GM12878 (cell line): Measurements from ENCODE around the gene TGM2. TPM values are rescaled to one million over a fixed set of nuclear protein-coding genes. Genes with fewer than 3 reads are reported as not detected.

Experiments
- ATAC-seq: fragments of 200-7000 bp; cut with Tn5 transposase; 3 replicates; pipeline ENCODE4 v1.9.1; 2020; ENCODE audit warnings: mild to moderate bottlenecking, moderate library complexity
- BruUV-seq: library from RNA; stranded (reverse); fragments of 400-500 nt; replicated peaks from 2 replicates; lab custom pipeline; 2021; lab: Mats Ljungman, UMichigan
- CTCF ChIA-PET: fragments of 300-600 bp; sonication (Branson Sonifier 250); formaldehyde crosslinking; extraction: SDS; loops from one replicate; lab custom pipeline; 2021; ENCODE audit warnings: inconsistent platforms; lab: Yijun Ruan, JAX
- POLR2A ChIA-PET: fragments of 350-600 bp; formaldehyde crosslinking; extraction: SDS; loops from one replicate; lab custom pipeline; 2021; ENCODE audit warnings: inconsistent platforms; lab: Charles Lee
- RAD21 ChIA-PET: fragments of 300-600 bp; sonication (Branson Sonifier 250); formaldehyde crosslinking; loops from one replicate; lab custom pipeline; 2023; ENCODE audit warnings: antibody characterized with exemption; ENCODE audit not compliant: unreplicated experiment; lab: Charles Lee
- SMC1A ChIA-PET: fragments of 300-600 bp; sonication (Branson Sonifier 250); formaldehyde crosslinking; loops from one replicate; lab custom pipeline; 2023; ENCODE audit not compliant: unreplicated experiment, uncharacterized antibody; lab: Charles Lee
- DNase-seq: peaks from one replicate; pipeline ENCODE4 v3.0.0-alpha.2; 2011; ENCODE audit warnings: low read depth, low spot score
- FAIRE-seq: peaks from 3 replicates; lab custom pipeline; 2011; peaks lifted over from hg19 to GRCh38; lab: Jason Lieb, UNC
- H2AFZ ChIP-seq: 2 replicates; pipeline ENCODE4 v1.6.0; 2011; ENCODE audit warnings: low read depth, low read length, control low read depth; ENCODE audit not compliant: control insufficient read depth
- H3K27ac ChIP-seq: 2 replicates; pipeline ENCODE4 v1.5.1; 2011; ENCODE audit warnings: control low read depth; ENCODE audit not compliant: control insufficient read depth, insufficient read depth
- H3K27me3 ChIP-seq, 2 experiments: replicated peaks in 1 of 2; 2 replicates each; pipeline versions ENCODE4 v1.6.0 to v1.6.1; 2011; ENCODE audit warnings: low read length in 1 of 2; ENCODE audit not compliant: control insufficient read depth in 2 of 2, insufficient read depth in 2 of 2
- H3K36me3 ChIP-seq, 2 experiments: 2 replicates each; pipeline ENCODE4 v1.5.1; 2011; ENCODE audit warnings: low read length in 1 of 2; ENCODE audit not compliant: control insufficient read depth in 2 of 2, insufficient read depth in 2 of 2
- H3K4me1 ChIP-seq: 2 replicates; pipeline ENCODE4 v1.6.1; 2011; ENCODE audit warnings: mild to moderate bottlenecking, low read length, moderate library complexity, mixed read lengths; ENCODE audit not compliant: control insufficient read depth, insufficient read depth
- H3K4me2 ChIP-seq: 2 replicates; pipeline ENCODE4 v1.6.0; 2011; ENCODE audit warnings: control low read depth; ENCODE audit not compliant: control insufficient read depth, insufficient read depth
- H3K4me3 ChIP-seq: fragments of 200-600 bp; sonication (generic); 2 replicates; pipeline ENCODE4 v1.5.1; 2016
- H3K79me2 ChIP-seq: 2 replicates; pipeline ENCODE4 v1.6.0; 2011; ENCODE audit warnings: low read length; ENCODE audit not compliant: control insufficient read depth, insufficient read depth
- H3K9ac ChIP-seq: 2 replicates; pipeline ENCODE4 v1.8.0; 2011; ENCODE audit warnings: low read length, control low read depth, mixed read lengths; ENCODE audit not compliant: control insufficient read depth, insufficient read depth
- H3K9me3 ChIP-seq: replicated peaks from 3 replicates; pipeline ENCODE4 v1.5.1; 2011; ENCODE audit warnings: mild to moderate bottlenecking, low read length; ENCODE audit not compliant: control insufficient read depth, insufficient read depth
- H4K20me1 ChIP-seq: 2 replicates; pipeline ENCODE4 v1.6.0; 2011; ENCODE audit not compliant: control insufficient read depth, insufficient read depth
- CEBPZ ChIP-seq: fragments of 150-350 bp; IDR thresholded peaks from 2 replicates; pipeline ENCODE4 v1.6.1; 2016; ENCODE audit warnings: low read depth, low read length
- NR2C1 ChIP-seq: fragments of 450-650 bp; IDR thresholded peaks from 2 replicates; pipeline ENCODE4 v1.6.1; 2017; ENCODE audit warnings: antibody characterized with exemption, mild to moderate bottlenecking, moderate library complexity
- SMAD1 ChIP-seq: fragments of 450-650 bp; IDR thresholded peaks from 2 replicates; pipeline ENCODE4 v1.6.1; 2018; ENCODE audit warnings: mild to moderate bottlenecking, low read depth; ENCODE audit not compliant: partially characterized antibody
- WGBS: methylation state at CpG from one replicate; pipeline ENCODE4 v1.1.6; 2016; ENCODE audit warnings: low lambda C conversion rate; ENCODE audit not compliant: insufficient replicate concordance, insufficient coverage; ENCODE audit errors: missing lambda C conversion rate; 5-methylcytosine and 5-hydroxymethylcytosine counted together
- in situ Hi-C: fragments of 300-500 bp; cut with MboI; formaldehyde crosslinking; loops from 9 replicates; pipeline ENCODE4 v1.14.3; 2018; ENCODE audit warnings: mixed read lengths
- intact Hi-C: fragments of 100-400 bp; cut with micrococcal nuclease; formaldehyde crosslinking; loops from one replicate; pipeline ENCODE4 v1.14.2; 2022; ENCODE audit not compliant: unreplicated experiment
- polyA plus RNA-seq, 11 experiments: library from polyadenylated mRNA; depleted of rRNA in 4 of 11; unstranded in 6 of 11; stranded (reverse) in 5 of 11; fragments of >200 nt; fragmentation: Nextera tagmentation in 4 of 11; fragmentation: Illumina TruSeq in 1 of 11; extraction: Ambion mirVana in 4 of 11; extraction: Trizol in 1 of 11; gene quantifications; 1 replicate in 1 of 11; 2 replicates in 10 of 11; pipeline versions ENCODE4 v1.2.1 to v1.2.3, GENCODE V29; 2011 to 2016; ENCODE audit warnings: inconsistent platforms in 2 of 11, missing spikeins in 2 of 11, low read depth in 1 of 11
- total RNA-seq, 4 experiments: library from RNA; depleted of rRNA in 3 of 4; stranded (reverse); fragments of >200 nt in 3 of 4; fragmentation: Illumina TruSeq in 1 of 4; extraction: Trizol in 1 of 4; gene quantifications; 2 replicates each; pipeline versions ENCODE4 v1.2.1 to v1.2.3, GENCODE V29; 2013 to 2021

TGM2 gene
- total and polyA plus RNA-seq, 10 of the 15 experiments (the other 5 are each of a cell fraction or from before 2014, with no cell fraction given), result 0.11 to 1.9 (median 0.51) TPM

DNA sequence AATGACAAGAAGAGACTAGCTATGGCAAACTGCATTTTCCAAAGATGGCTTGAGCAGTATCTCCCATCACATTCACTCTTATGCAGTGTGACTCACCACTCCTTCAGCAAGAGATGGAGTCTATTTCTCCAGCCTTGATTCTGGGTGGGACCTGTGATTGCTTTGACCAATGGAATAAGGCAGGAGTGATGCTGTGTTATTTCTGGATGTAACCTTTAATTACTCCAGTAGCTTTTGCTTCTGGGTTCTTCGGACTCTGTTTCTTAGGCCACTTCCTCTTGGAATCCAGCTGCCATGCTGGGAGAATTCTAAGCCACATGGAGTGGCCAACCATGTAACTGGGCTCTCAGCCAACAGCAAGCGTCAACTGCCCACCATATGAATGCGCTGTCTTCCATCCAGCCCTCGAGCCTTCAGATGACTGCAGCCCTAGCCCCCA, 50.7 kb downstream of the TGM2 start:
- Histone ChIP-seq H2AFZ (no peak overlapping the region), H3K27me3 (no peaks in the 10 kb centered on the region), H4K20me1 (no peaks in the 10 kb centered on the region), H3K9me3 (no peaks in the 10 kb centered on the region), H3K9ac (no peak overlapping the region), H3K79me2 (no peaks in the 10 kb centered on the region), H3K27ac (no peak overlapping the region), H3K36me3 (no peaks in the 10 kb centered on the region), H3K4me3 (no peak overlapping the region), H3K4me1 (0 out of 2 replicates have a peak, but pooled peaks cover 3% of the 10 kb centered on the region), H3K4me2 (no peak overlapping the region)
- ATAC-seq, result no peak
- no peak for DNase-seq
- SMC1A ChIA-PET, result interaction anchor here (0.8 to 7.0 kb wide), 14 partner anchors 9 to 106 kb away, joined by 3 to 105 read pairs (median 8); no protein-coding TSS in a partner anchor
- intact Hi-C loops (no loop called here), in situ Hi-C loops (no loop called here)
- no peak for FAIRE-seq
- BruUV-seq, result no TSS peak
- RAD21 ChIA-PET, result interaction anchor here (0.8 to 6.9 kb wide), 12 partner anchors 9 to 420 kb away, joined by 3 to 88 read pairs (median 4); partner anchors contain the start of genes CTNNBL1 and TGM2
- WGBS, result 98% methylated on average over 4 of the region's 4 CpGs
- CTCF ChIA-PET, result interaction anchor here (0.6 to 8.4 kb wide), 19 partner anchors 9 to 111 kb away, joined by 3 to 131 read pairs (median 8); partner anchors contain the start of gene TGM2
- POLR2A ChIA-PET, result interaction anchor here (0.5 to 2.3 kb wide), 2 partner anchors 41 to 902 kb away, joined by 3 to 7 read pairs; no protein-coding TSS in a partner anchor
- TF ChIP-seq CEBPZ, result no peak
- no peak for TF ChIP-seq NR2C1
- TF ChIP-seq SMAD1, result no peak
